ENCODE results near the gene ESR1.

Gene ESR1

GRCh38 chr6:151847064-151847463, 39.6 kb downstream of the ESR1 start:
- no peak for TF ChIP-seq EZH2phosphoT487 (IDR thresholded peaks at IDR 0.05; ENCODE audit: low read length)
- TF ChIP-seq EZH2 (optimal IDR thresholded peaks at IDR 0.05; ENCODE audit: low read depth, low read length) = no peak
- no peak for TF ChIP-seq CTCF (IDR thresholded peaks at IDR 0.05; ENCODE audit: low read length)
- peak; percentile 31 for DNase-seq
- Histone ChIP-seq H3K27me3 (replicated peaks; ENCODE audit: insufficient read depth, low read length) (no peaks in the 10 kb centered on the region), H3K9me3 (replicated peaks; ENCODE audit: insufficient read depth, low read length) (no peaks in the 10 kb centered on the region), H3K4me2 (ENCODE audit: low read depth, low read length) (no peak overlapping the region), H2AFZ (ENCODE audit: low read length) (no peak overlapping the region), H3K36me3 (replicated peaks; ENCODE audit: insufficient read depth, low read length) (no peaks in the 10 kb centered on the region), H4K20me1 (ENCODE audit: insufficient read depth, low read length) (no peaks in the 10 kb centered on the region), H3K9me2 (replicated peaks; ENCODE audit: insufficient read depth, low read length) (no peaks in the 10 kb centered on the region), H3K27ac (ENCODE audit: low read length) (no peak overlapping the region), H3K4me1 (ENCODE audit: low read length) (no peaks in the 10 kb centered on the region), H3K4me3 (ENCODE audit: low read length) (no peak overlapping the region), H3K9ac (ENCODE audit: low read length) (no peak overlapping the region), H3F3A (ENCODE audit: insufficient read depth, low read length) (no peaks in the 10 kb centered on the region), H3K79me2 (ENCODE audit: low read length) (no peaks in the 10 kb centered on the region)

- Histone ChIP-seq H3K36me3 (replicated peaks; ENCODE audit: insufficient read depth, low read length) (no peaks in the 10 kb centered on the region), H3K79me2 (ENCODE audit: low read length) (no peaks in the 10 kb centered on the region), H4K20me1 (ENCODE audit: insufficient read depth, low read length) (no peaks in the 10 kb centered on the region), H3F3A (ENCODE audit: insufficient read depth, low read length) (no peaks in the 10 kb centered on the region), H3K9me2 (replicated peaks; ENCODE audit: insufficient read depth, low read length) (no peaks in the 10 kb centered on the region), H3K4me1 (ENCODE audit: low read length) (no peaks in the 10 kb centered on the region), H3K4me3 (ENCODE audit: low read length) (no peak overlapping the region), H3K9me3 (replicated peaks; ENCODE audit: insufficient read depth, low read length) (no peaks in the 10 kb centered on the region), H3K27me3 (replicated peaks; ENCODE audit: insufficient read depth, low read length) (no peaks in the 10 kb centered on the region), H2AFZ (ENCODE audit: low read length) (no peak overlapping the region), H3K27ac (ENCODE audit: low read length) (no peak overlapping the region), H3K4me2 (ENCODE audit: low read depth, low read length) (no peak overlapping the region), H3K9ac (ENCODE audit: low read length) (no peak overlapping the region)
- TF ChIP-seq EZH2 (optimal IDR thresholded peaks at IDR 0.05; ENCODE audit: low read depth, low read length) = no peak
- no peak for TF ChIP-seq CTCF (IDR thresholded peaks at IDR 0.05; ENCODE audit: low read length)
- no peak for TF ChIP-seq EZH2phosphoT487 (IDR thresholded peaks at IDR 0.05; ENCODE audit: low read length)
- DNase-seq = no peak
Observed at GRCh38 chr6:151850479-151851003, 43.1 kb downstream of the ESR1 start.

- DNase-seq = no peak
- no peaks in the 10 kb centered on the region for H3K9me2 ChIP-seq (replicated peaks; ENCODE audit: insufficient read depth, low read length)
- H3K9ac ChIP-seq (ENCODE audit: low read length) = no peak overlapping the region
- H3K79me2 ChIP-seq (ENCODE audit: low read length) = no peaks in the 10 kb centered on the region
- H3F3A ChIP-seq (ENCODE audit: insufficient read depth, low read length) = no peaks in the 10 kb centered on the region
- no peaks in the 10 kb centered on the region for H3K36me3 ChIP-seq (replicated peaks; ENCODE audit: insufficient read depth, low read length)
- H3K9me3 ChIP-seq (replicated peaks; ENCODE audit: insufficient read depth, low read length) = no peaks in the 10 kb centered on the region
- TF ChIP-seq EZH2 (optimal IDR thresholded peaks at IDR 0.05; ENCODE audit: low read depth, low read length) (no peak), CTCF (IDR thresholded peaks at IDR 0.05; ENCODE audit: low read length) (no peak), EZH2phosphoT487 (IDR thresholded peaks at IDR 0.05; ENCODE audit: low read length) (no peak)
- no peak overlapping the region for H3K4me2 ChIP-seq (ENCODE audit: low read depth, low read length)
- no peak overlapping the region for H2AFZ ChIP-seq (ENCODE audit: low read length)
- H3K4me1 ChIP-seq (ENCODE audit: low read length) = no peaks in the 10 kb centered on the region
- H3K4me3 ChIP-seq (ENCODE audit: low read length) = no peak overlapping the region
- no peak overlapping the region for H3K27ac ChIP-seq (ENCODE audit: low read length)
- no peaks in the 10 kb centered on the region for H3K27me3 ChIP-seq (replicated peaks; ENCODE audit: insufficient read depth, low read length)
- no peaks in the 10 kb centered on the region for H4K20me1 ChIP-seq (ENCODE audit: insufficient read depth, low read length)
Observed at GRCh38 chr6:151858294-151858693, 50.8 kb downstream of the ESR1 start.

Data from MM.1S (cell line).